Measurements from ENCODE around the gene TUBB3. TPM values are rescaled to one million over a fixed set of nuclear protein-coding genes. Genes with fewer than 3 reads are reported as not detected.

Gene TUBB3
- total RNA-seq, 1 experiment from 2014 or later: 173 TPM

GRCh38 chr16:89908236-89908635 lies 14.9 kb upstream of the TUBB3 start:
- H3K9me2 ChIP-seq (ENCODE audit: insufficient read depth): no peaks in the 10 kb centered on the region
- no peaks in the 10 kb centered on the region for H3K27me3 ChIP-seq (ENCODE audit: insufficient read depth, low read length)
- POLR2A ChIA-PET: interaction anchor here (0.6 to 2.7 kb wide), 6 partner anchors 10 to 203 kb away, joined by 4 to 22 read pairs (median 6); partner anchors contain the start of genes MC1R, TCF25 and TUBB3
- DNase-seq (ENCODE audit: low read depth, low spot score) (no peak), ATAC-seq (no peak)
- no peaks in the 10 kb centered on the region for H4K20me1 ChIP-seq (ENCODE audit: insufficient read depth)
- no peak overlapping the region for H3K4me3 ChIP-seq (replicated peaks in 1 of 2; ENCODE audit: low read depth in 1 of 2, low read length in 2 of 2)
- RAD21 ChIA-PET (ENCODE audit: low non-redundant PET in 1 of 2, low total read pairs in 2 of 2, uncharacterized antibody in 2 of 2, unreplicated experiment in 2 of 2): interaction anchor here in 1 of 2 experiments (0.9 kb wide), 1 partner anchor 203 kb away, joined by 4 read pairs; no protein-coding TSS in a partner anchor
- peaks cover 4 to 11% of the 10 kb centered on the region in 2 experiments; a peak in 3 of 4 replicates for H3K4me1 ChIP-seq (ENCODE audit: control insufficient read depth in 1 of 2, insufficient read depth in 2 of 2, low read length in 2 of 2)
- H3K79me2 ChIP-seq (ENCODE audit: insufficient read depth, low read length): no peaks in the 10 kb centered on the region
- CTCF ChIA-PET: interaction anchor here (0.6 to 5.7 kb wide), 4 partner anchors 10 to 344 kb away, joined by 3 to 57 read pairs (median 14); partner anchors contain the start of genes MC1R and TUBB3
- H3K4me2 ChIP-seq (ENCODE audit: low read length): no peak overlapping the region
- intact Hi-C loops (cut with micrococcal nuclease): no loop called here
- BruUV-seq (replicated peaks): no TSS peak
- no peak overlapping the region for H2AFZ ChIP-seq (ENCODE audit: low read depth, low read length, poor library complexity, severe bottlenecking)
- H3K9ac ChIP-seq (ENCODE audit: low read length): no peak overlapping the region
- peak overlapping the region; percentile 42; the same call in 1 of the 2 replicates for H3K27ac ChIP-seq (ENCODE audit: low read depth, low read length)
- TF ChIP-seq JUND (IDR thresholded peaks at IDR 0.05) (no peak), FOSL1 (IDR thresholded peaks at IDR 0.05; ENCODE audit: low read depth) (no peak), SRF (IDR thresholded peaks at IDR 0.05; ENCODE audit: low read depth) (no peak), ZNF274 (IDR thresholded peaks at IDR 0.05; ENCODE audit: low read depth, low read length) (no peak), ATF3 (IDR thresholded peaks at IDR 0.05) (no peak), TCF7L2 (IDR thresholded peaks at IDR 0.05; ENCODE audit: borderline replicate concordance, extremely low read depth, insufficient read depth, insufficient read length) (no peak), EZH2 (IDR thresholded peaks at IDR 0.05) (no peak), YY1 (IDR thresholded peaks at IDR 0.05; ENCODE audit: extremely low read depth, insufficient replicate concordance, low read depth, low read length) (no peak), CBX3 (IDR thresholded peaks at IDR 0.05; ENCODE audit: low read depth) (no peak)
- H3K36me3 ChIP-seq (ENCODE audit: control insufficient read depth in 1 of 2, insufficient read depth in 2 of 2, low read length in 2 of 2): peaks cover 20 to 28% of the 10 kb centered on the region in 2 experiments
- H3K9me3 ChIP-seq (ENCODE audit: control insufficient read depth in 1 of 2, insufficient read depth in 1 of 2, low read depth in 1 of 2, low read length in 2 of 2): no peaks in the 10 kb centered on the region

Measured in HCT116 (cell line).